ENCODE measurements around the gene FAM78B. TPM values are rescaled to one million over a fixed set of nuclear protein-coding genes. Genes with fewer than 3 reads are reported as not detected.

Gene FAM78B
- total RNA-seq, 4 donors from 2014 or later: 0.64 to 1.2 (median 0.81) TPM

DNA sequence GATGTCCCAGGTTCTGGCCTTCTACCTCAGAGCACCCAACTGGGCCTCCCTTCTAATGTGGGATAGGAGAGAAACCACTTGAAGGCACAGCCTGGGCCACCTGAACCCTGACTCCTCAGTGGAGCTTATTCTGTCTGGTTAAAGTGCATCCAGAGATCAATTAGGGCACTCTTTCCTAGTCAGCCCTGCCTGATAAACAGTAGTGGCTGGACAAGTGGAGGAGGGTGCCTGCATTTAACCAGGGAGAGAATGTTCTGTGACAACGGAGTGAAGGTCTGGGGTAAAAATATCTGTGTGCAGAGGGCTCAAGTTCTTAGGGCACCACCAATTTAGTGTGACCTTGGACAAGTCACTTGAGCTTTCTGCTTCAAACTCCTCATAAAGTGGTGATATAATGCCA is 101.8 kb downstream of the FAM78B start:
- no peak for TF ChIP-seq POLR2A (IDR thresholded peaks at IDR 0.05)
- TF ChIP-seq, protein P1, sequence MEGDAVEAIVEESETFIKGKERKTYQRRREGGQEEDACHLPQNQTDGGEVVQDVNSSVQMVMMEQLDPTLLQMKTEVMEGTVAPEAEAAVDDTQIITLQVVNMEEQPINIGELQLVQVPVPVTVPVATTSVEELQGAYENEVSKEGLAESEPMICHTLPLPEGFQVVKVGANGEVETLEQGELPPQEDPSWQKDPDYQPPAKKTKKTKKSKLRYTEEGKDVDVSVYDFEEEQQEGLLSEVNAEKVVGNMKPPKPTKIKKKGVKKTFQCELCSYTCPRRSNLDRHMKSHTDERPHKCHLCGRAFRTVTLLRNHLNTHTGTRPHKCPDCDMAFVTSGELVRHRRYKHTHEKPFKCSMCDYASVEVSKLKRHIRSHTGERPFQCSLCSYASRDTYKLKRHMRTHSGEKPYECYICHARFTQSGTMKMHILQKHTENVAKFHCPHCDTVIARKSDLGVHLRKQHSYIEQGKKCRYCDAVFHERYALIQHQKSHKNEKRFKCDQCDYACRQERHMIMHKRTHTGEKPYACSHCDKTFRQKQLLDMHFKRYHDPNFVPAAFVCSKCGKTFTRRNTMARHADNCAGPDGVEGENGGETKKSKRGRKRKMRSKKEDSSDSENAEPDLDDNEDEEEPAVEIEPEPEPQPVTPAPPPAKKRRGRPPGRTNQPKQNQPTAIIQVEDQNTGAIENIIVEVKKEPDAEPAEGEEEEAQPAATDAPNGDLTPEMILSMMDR (IDR thresholded peaks at IDR 0.05): no peak
- DNase-seq (ENCODE audit: low spot score in 2 of 2): no peak
- intact Hi-C loops (cut with DNase I; ENCODE audit: low total_unique reads): no loop called here
- no peak overlapping the region for H3K4me3 ChIP-seq (ENCODE audit: low read depth, poor library complexity, severe bottlenecking)
- WGBS, 2 donors: 93 to 95% methylated on average over 1 of the region's 1 CpG

DNA sequence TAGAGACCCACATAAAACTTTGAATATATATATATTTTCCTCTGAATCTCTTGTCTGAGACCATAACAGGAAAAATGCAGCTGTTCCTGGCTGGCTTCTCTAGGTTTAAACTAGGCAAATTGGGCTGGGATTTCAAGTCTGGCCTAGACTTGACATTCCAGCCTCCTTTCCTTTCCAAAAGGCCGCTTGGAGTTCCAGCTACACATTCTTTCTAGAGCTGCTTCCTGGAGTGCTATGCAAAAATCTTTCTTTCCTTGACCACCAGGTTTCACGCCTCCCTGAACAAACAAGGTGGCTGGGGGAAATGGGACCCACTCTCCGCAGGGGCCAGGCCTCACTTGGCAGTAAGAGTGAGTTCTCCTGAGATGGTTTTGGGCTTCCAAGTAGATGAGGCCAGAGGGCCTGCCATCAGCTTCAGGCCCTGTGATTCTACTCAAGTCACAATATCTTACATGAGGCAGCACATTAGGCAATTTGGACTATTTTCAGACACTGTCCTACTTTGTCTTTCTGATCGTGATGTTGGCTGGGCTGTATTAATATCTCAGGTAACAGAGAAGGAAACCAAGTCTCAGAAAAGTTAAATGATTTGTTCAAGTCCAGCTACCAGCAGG is 102.4 kb downstream of the FAM78B start:
- peak in 1 of 2 donors; percentile 29 for DNase-seq (ENCODE audit: low spot score in 2 of 2)
- no peak overlapping the region for H3K4me3 ChIP-seq (ENCODE audit: low read depth, poor library complexity, severe bottlenecking)
- TF ChIP-seq, protein P1 (IDR thresholded peaks at IDR 0.05): no peak
- TF ChIP-seq POLR2A (IDR thresholded peaks at IDR 0.05): no peak
- 45 to 68% methylated on average over 4 of the region's 4 CpGs for WGBS, 2 donors
- intact Hi-C loops (cut with DNase I; ENCODE audit: low total_unique reads): no loop called here

DNA sequence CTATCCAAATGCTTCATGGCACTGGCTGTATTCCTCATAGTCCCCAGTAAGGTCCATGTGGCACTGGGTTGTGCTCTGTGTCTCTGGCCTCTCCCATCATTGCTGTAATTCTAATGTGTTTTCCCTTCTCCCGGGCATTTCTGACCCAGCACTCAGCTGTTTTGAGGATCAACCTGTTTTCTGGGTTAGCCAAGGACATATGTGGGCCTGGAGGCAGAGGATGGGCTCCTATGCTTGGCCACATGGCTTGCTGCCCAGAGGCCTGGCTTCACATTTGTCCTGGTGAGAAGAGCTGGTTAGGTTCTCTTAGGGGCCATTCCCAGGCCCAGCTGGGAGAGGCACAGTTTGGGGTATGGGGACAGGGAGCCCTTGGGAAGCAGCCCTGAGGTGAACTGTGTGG is 103.1 kb downstream of the FAM78B start:
- TF ChIP-seq, protein P1 (IDR thresholded peaks at IDR 0.05): no peak
- no peak for TF ChIP-seq POLR2A (IDR thresholded peaks at IDR 0.05)
- peak in 1 of 2 donors; percentile 74 for DNase-seq (ENCODE audit: low spot score in 2 of 2)
- H3K4me3 ChIP-seq (ENCODE audit: low read depth, poor library complexity, severe bottlenecking): no peak overlapping the region
- intact Hi-C loops (cut with DNase I; ENCODE audit: low total_unique reads): no loop called here
- 21 to 37% methylated on average over 1 of the region's 1 CpG for WGBS, 2 donors

DNA sequence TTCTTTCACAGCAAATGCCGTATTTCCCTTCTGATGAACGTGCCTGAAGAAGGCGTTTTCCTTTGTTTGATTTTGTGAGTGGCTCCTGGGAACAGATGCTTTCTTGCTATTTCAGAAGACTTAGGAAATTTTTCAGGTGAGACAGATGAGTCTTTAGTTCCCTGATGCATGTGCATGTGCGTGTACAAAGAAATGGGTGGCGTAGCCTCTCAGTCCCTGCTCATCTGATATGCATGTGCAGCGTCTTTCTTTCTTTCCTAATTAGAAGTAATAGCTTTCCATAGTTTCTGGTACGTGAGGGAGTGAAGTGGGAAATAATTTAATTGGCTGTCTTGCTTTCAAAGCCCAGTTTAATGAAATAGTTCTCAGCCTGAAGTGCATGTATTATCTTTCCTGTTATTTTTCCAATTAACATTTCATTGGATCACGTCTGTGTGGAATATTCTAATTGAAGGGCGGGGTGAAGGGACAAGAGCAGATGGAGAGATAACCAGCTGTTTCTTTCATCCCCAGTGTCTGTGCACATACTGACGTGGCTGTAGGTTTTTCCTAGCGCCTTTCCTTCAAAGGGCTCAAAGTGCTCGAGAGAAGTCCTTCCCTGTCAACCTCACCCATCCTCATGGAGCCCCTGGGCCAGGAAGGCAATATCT is 104.3 kb downstream of the FAM78B start:
- TF ChIP-seq, protein P1 (IDR thresholded peaks at IDR 0.05): no peak
- TF ChIP-seq POLR2A (IDR thresholded peaks at IDR 0.05): no peak
- WGBS, 2 donors: 57 to 64% methylated on average over 12 of the region's 12 CpGs
- H3K4me3 ChIP-seq (ENCODE audit: low read depth, poor library complexity, severe bottlenecking): no peak overlapping the region
- intact Hi-C loops (cut with DNase I; ENCODE audit: low total_unique reads): no loop called here
- DNase-seq (ENCODE audit: low spot score in 2 of 2): peak in 1 of 2 donors; percentile 67

- TF ChIP-seq, protein P1 (IDR thresholded peaks at IDR 0.05): no peak
- TF ChIP-seq POLR2A (IDR thresholded peaks at IDR 0.05): no peak
- intact Hi-C loops (cut with DNase I; ENCODE audit: low total_unique reads): no loop called here
- H3K4me3 ChIP-seq (ENCODE audit: low read depth, poor library complexity, severe bottlenecking): no peak overlapping the region
- 42 to 44% methylated on average over 5 of the region's 5 CpGs for WGBS, 2 donors
- no peak for DNase-seq (ENCODE audit: low spot score in 2 of 2)
Observed at GRCh38 chr1:166057650-166058049, 109.2 kb downstream of the FAM78B start.

Data from lower leg skin (tissue), 4 donors.